ENCODE measurements around the gene IL3RA.

- TF ChIP-seq CTCF (IDR thresholded peaks at IDR 0.05; ENCODE audit: low read depth, low read length, missing input control) = no peak
- TF ChIP-seq GABPA (IDR thresholded peaks at IDR 0.05 in 1 of 2, conservative IDR thresholded peaks at IDR 0.05 in 1 of 2) = no peak
Observed at GRCh38 chrX:1393871-1394615, 57.5 kb downstream of the IL3RA start.
